ENCODE data around the gene EXOC1. TPM values are rescaled to one million over a fixed set of nuclear protein-coding genes. Genes with fewer than 3 reads are reported as not detected.

Gene EXOC1
- total and polyA plus RNA-seq, 4 experiments from 2014 or later, result 9.4 to 50.7 (median 31.4) TPM

GRCh38 chr4:55820279-55820678 is 33.2 kb upstream of the EXOC1 start:
- no peaks in the 10 kb centered on the region for H3K36me3 ChIP-seq (ENCODE audit: insufficient read depth, low read length)
- H3K9me3 Mint-ChIP-seq, result no peaks in the 10 kb centered on the region
- peaks cover 5 to 8% (median 7%) of the 10 kb centered on the region in 4 donors for H3K4me1 Mint-ChIP-seq
- intact Hi-C loops (cut with micrococcal nuclease), result no loop called here
- no peak overlapping the region for H3K4me3 ChIP-seq (ENCODE audit: low read length in 2 of 2)
- H3K27ac Mint-ChIP-seq, result no peak overlapping the region
- ChIA-PET POLR2A (ENCODE audit: partially characterized antibody) (no interaction called here), CTCF (ENCODE audit: partially characterized antibody) (no interaction called here)
- no peak for DNase-seq
- H3K27ac ChIP-seq (ENCODE audit: low read depth, low read length), result no peak overlapping the region
- no peak overlapping the region for H3K4me3 Mint-ChIP-seq
- H3K27me3 Mint-ChIP-seq, result peaks cover 11 to 16% of the 10 kb centered on the region in 2 donors
- H3K4me1 ChIP-seq (ENCODE audit: insufficient read depth, low read length), result no peaks in the 10 kb centered on the region
- no peaks in the 10 kb centered on the region for H3K27me3 ChIP-seq (ENCODE audit: insufficient read depth, low read length)
- H3K36me3 Mint-ChIP-seq, result no peaks in the 10 kb centered on the region
- no peaks in the 10 kb centered on the region for H3K9me3 ChIP-seq (ENCODE audit: control insufficient read depth in 1 of 2, low read length in 2 of 2)

- H3K4me3 ChIP-seq (ENCODE audit: low read length in 2 of 2), result no peak overlapping the region
- intact Hi-C loops (cut with micrococcal nuclease), result no loop called here
- POLR2A ChIA-PET (ENCODE audit: partially characterized antibody), result no interaction called here
- Mint-ChIP-seq H3K4me3 (no peak overlapping the region), H3K9me3 (no peaks in the 10 kb centered on the region), H3K36me3 (no peaks in the 10 kb centered on the region), H3K4me1 (peaks cover 5 to 8% (median 7%) of the 10 kb centered on the region in 4 donors), H3K27me3 (peaks cover 11 to 24% of the 10 kb centered on the region in 2 donors), H3K27ac (no peak overlapping the region)
- H3K27me3 ChIP-seq (ENCODE audit: insufficient read depth, low read length), result no peaks in the 10 kb centered on the region
- no peak overlapping the region for H3K27ac ChIP-seq (ENCODE audit: low read depth, low read length)
- CTCF ChIA-PET (ENCODE audit: partially characterized antibody), result no interaction called here
- DNase-seq, result no peak
- no peaks in the 10 kb centered on the region for H3K9me3 ChIP-seq (ENCODE audit: control insufficient read depth in 1 of 2, low read length in 2 of 2)
- no peaks in the 10 kb centered on the region for H3K4me1 ChIP-seq (ENCODE audit: insufficient read depth, low read length)
- no peaks in the 10 kb centered on the region for H3K36me3 ChIP-seq (ENCODE audit: insufficient read depth, low read length)
Measured at GRCh38 chr4:55822329-55822728, 31.1 kb upstream of the EXOC1 start.

GRCh38 chr4:55824865-55825264 is 28.6 kb upstream of the EXOC1 start:
- H3K4me1 ChIP-seq (ENCODE audit: insufficient read depth, low read length), result no peaks in the 10 kb centered on the region
- ChIA-PET POLR2A (ENCODE audit: partially characterized antibody) (no interaction called here), CTCF (ENCODE audit: partially characterized antibody) (no interaction called here)
- no peaks in the 10 kb centered on the region for H3K36me3 ChIP-seq (ENCODE audit: insufficient read depth, low read length)
- peaks cover 0 to 2% (median 0%) of the 10 kb centered on the region in 8 donors for H3K9me3 Mint-ChIP-seq
- peaks cover 14 to 26% of the 10 kb centered on the region in 2 donors for H3K27me3 Mint-ChIP-seq
- no peak overlapping the region for H3K4me3 Mint-ChIP-seq
- peaks cover 0 to 1% (median under 1%) of the 10 kb centered on the region in 4 donors for H3K4me1 Mint-ChIP-seq
- intact Hi-C loops (cut with micrococcal nuclease), result no loop called here
- H3K4me3 ChIP-seq (ENCODE audit: low read length in 2 of 2), result no peak overlapping the region
- H3K27ac Mint-ChIP-seq, result no peak overlapping the region
- no peaks in the 10 kb centered on the region for H3K27me3 ChIP-seq (ENCODE audit: insufficient read depth, low read length)
- no peaks in the 10 kb centered on the region for H3K9me3 ChIP-seq (ENCODE audit: control insufficient read depth in 1 of 2, low read length in 2 of 2)
- H3K27ac ChIP-seq (ENCODE audit: low read depth, low read length), result no peak overlapping the region
- H3K36me3 Mint-ChIP-seq, result no peaks in the 10 kb centered on the region
- DNase-seq, result no peak

GRCh38 chr4:55826986-55827385 is 26.5 kb upstream of the EXOC1 start:
- peaks cover 0 to 2% (median 0%) of the 10 kb centered on the region in 8 donors for H3K9me3 Mint-ChIP-seq
- no peaks in the 10 kb centered on the region for H3K4me1 Mint-ChIP-seq
- Histone ChIP-seq H3K4me1 (ENCODE audit: insufficient read depth, low read length) (no peaks in the 10 kb centered on the region), H3K9me3 (ENCODE audit: control insufficient read depth in 1 of 2, low read length in 2 of 2) (no peaks in the 10 kb centered on the region), H3K36me3 (ENCODE audit: insufficient read depth, low read length) (no peaks in the 10 kb centered on the region), H3K4me3 (ENCODE audit: low read length in 2 of 2) (no peak overlapping the region), H3K27ac (ENCODE audit: low read depth, low read length) (no peak overlapping the region), H3K27me3 (ENCODE audit: insufficient read depth, low read length) (no peaks in the 10 kb centered on the region)
- no peak overlapping the region for H3K27ac Mint-ChIP-seq
- ChIA-PET POLR2A (ENCODE audit: partially characterized antibody) (no interaction called here), CTCF (ENCODE audit: partially characterized antibody) (interaction anchor here (1.1 kb wide), 1 partner anchor 39 kb away, joined by 3 read pairs; no protein-coding TSS in a partner anchor)
- H3K4me3 Mint-ChIP-seq, result no peak overlapping the region
- no peak for DNase-seq
- intact Hi-C loops (cut with micrococcal nuclease), result no loop called here
- H3K36me3 Mint-ChIP-seq, result no peaks in the 10 kb centered on the region
- H3K27me3 Mint-ChIP-seq, result peaks cover 23 to 29% of the 10 kb centered on the region in 2 donors

GRCh38 chr4:55827582-55827981 is 25.9 kb upstream of the EXOC1 start:
- Mint-ChIP-seq H3K27ac (no peak overlapping the region), H3K27me3 (peaks cover 19 to 25% of the 10 kb centered on the region in 2 donors), H3K9me3 (peaks cover 0 to 2% (median 0%) of the 10 kb centered on the region in 8 donors), H3K36me3 (no peaks in the 10 kb centered on the region), H3K4me3 (no peak overlapping the region), H3K4me1 (no peaks in the 10 kb centered on the region)
- intact Hi-C loops (cut with micrococcal nuclease), result no loop called here
- no peaks in the 10 kb centered on the region for H3K36me3 ChIP-seq (ENCODE audit: insufficient read depth, low read length)
- ChIA-PET CTCF (ENCODE audit: partially characterized antibody) (interaction anchor here (1.1 kb wide), 1 partner anchor 38 kb away, joined by 3 read pairs; no protein-coding TSS in a partner anchor), POLR2A (ENCODE audit: partially characterized antibody) (no interaction called here)
- no peak overlapping the region for H3K4me3 ChIP-seq (ENCODE audit: low read length in 2 of 2)
- no peaks in the 10 kb centered on the region for H3K9me3 ChIP-seq (ENCODE audit: control insufficient read depth in 1 of 2, low read length in 2 of 2)
- no peaks in the 10 kb centered on the region for H3K4me1 ChIP-seq (ENCODE audit: insufficient read depth, low read length)
- no peak for DNase-seq
- H3K27ac ChIP-seq (ENCODE audit: low read depth, low read length), result no peak overlapping the region
- no peaks in the 10 kb centered on the region for H3K27me3 ChIP-seq (ENCODE audit: insufficient read depth, low read length)

DNA sequence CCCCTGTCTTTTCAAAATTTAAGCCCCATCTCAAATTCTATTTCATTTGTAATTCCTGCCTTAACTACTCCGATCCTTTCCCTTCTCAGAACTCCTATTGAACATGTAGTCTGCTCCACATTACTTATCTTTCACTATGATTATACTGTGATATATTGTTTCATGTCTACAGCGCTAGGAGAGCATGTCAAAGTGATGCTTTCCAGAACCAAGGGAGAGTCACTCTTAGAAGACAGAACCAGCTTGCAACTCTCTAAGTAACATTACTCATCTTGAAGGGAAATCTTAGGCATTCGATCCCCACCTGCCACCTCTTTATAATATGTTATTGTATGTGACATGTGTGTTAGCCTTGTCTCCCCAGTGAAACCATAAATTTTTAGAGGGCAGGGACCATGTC is 23.4 kb upstream of the EXOC1 start:
- no peak overlapping the region for H3K27ac Mint-ChIP-seq
- Histone ChIP-seq H3K27ac (ENCODE audit: low read depth, low read length) (no peak overlapping the region), H3K4me1 (ENCODE audit: insufficient read depth, low read length) (no peaks in the 10 kb centered on the region), H3K27me3 (ENCODE audit: insufficient read depth, low read length) (no peaks in the 10 kb centered on the region), H3K4me3 (ENCODE audit: low read length in 2 of 2) (no peak overlapping the region), H3K9me3 (ENCODE audit: control insufficient read depth in 1 of 2, low read length in 2 of 2) (no peaks in the 10 kb centered on the region), H3K36me3 (ENCODE audit: insufficient read depth, low read length) (no peaks in the 10 kb centered on the region)
- peaks cover 25 to 26% of the 10 kb centered on the region in 2 donors for H3K27me3 Mint-ChIP-seq
- peaks cover 0 to 2% (median 0%) of the 10 kb centered on the region in 8 donors for H3K9me3 Mint-ChIP-seq
- POLR2A ChIA-PET (ENCODE audit: partially characterized antibody), result no interaction called here
- CTCF ChIA-PET (ENCODE audit: partially characterized antibody), result no interaction called here
- H3K4me1 Mint-ChIP-seq, result no peaks in the 10 kb centered on the region
- no peak for DNase-seq
- no peak overlapping the region for H3K4me3 Mint-ChIP-seq
- H3K36me3 Mint-ChIP-seq, result peaks cover 0 to 4% of the 10 kb centered on the region in 2 donors
- intact Hi-C loops (cut with micrococcal nuclease), result no loop called here

GRCh38 chr4:55830716-55831115 is 22.7 kb upstream of the EXOC1 start:
- no peaks in the 10 kb centered on the region for H3K27me3 ChIP-seq (ENCODE audit: insufficient read depth, low read length)
- H3K4me3 ChIP-seq (ENCODE audit: low read length in 2 of 2), result no peak overlapping the region
- H3K4me1 ChIP-seq (ENCODE audit: insufficient read depth, low read length), result no peaks in the 10 kb centered on the region
- intact Hi-C loops (cut with micrococcal nuclease), result no loop called here
- H3K9me3 ChIP-seq (ENCODE audit: control insufficient read depth in 1 of 2, low read length in 2 of 2), result no peaks in the 10 kb centered on the region
- CTCF ChIA-PET (ENCODE audit: partially characterized antibody), result no interaction called here
- POLR2A ChIA-PET (ENCODE audit: partially characterized antibody), result no interaction called here
- H3K36me3 ChIP-seq (ENCODE audit: insufficient read depth, low read length), result no peaks in the 10 kb centered on the region
- Mint-ChIP-seq H3K27ac (no peak overlapping the region), H3K4me1 (no peaks in the 10 kb centered on the region), H3K9me3 (peaks cover 0 to 6% (median 2%) of the 10 kb centered on the region in 8 donors), H3K4me3 (no peak overlapping the region), H3K27me3 (peaks cover 26 to 32% of the 10 kb centered on the region in 2 donors), H3K36me3 (peaks cover 0 to 4% of the 10 kb centered on the region in 2 donors)
- H3K27ac ChIP-seq (ENCODE audit: low read depth, low read length), result no peak overlapping the region
- DNase-seq, result no peak
